HG02970 (cell line): Measurements from ENCODE around the gene IL17RA.
"Not testable (repeated sequence)": the region's sequence is repeated elsewhere in the genome, so short reads cannot be mapped to it uniquely, and the experiment has no call there.

Experiments used
- ATAC-seq: cut with Tn5 transposase; IDR thresholded peaks from one replicate; pipeline ENCODE4 v1.9.1; 2021; ENCODE audit warnings: mild to moderate bottlenecking, moderate library complexity, moderate number of reproducible peaks; ENCODE audit not compliant: unreplicated experiment, low FRiP score

The IL17RA gene

GRCh38 chr22:17118342-17118741 is 33.5 kb downstream of the IL17RA start:
- no peak for ATAC-seq

DNA sequence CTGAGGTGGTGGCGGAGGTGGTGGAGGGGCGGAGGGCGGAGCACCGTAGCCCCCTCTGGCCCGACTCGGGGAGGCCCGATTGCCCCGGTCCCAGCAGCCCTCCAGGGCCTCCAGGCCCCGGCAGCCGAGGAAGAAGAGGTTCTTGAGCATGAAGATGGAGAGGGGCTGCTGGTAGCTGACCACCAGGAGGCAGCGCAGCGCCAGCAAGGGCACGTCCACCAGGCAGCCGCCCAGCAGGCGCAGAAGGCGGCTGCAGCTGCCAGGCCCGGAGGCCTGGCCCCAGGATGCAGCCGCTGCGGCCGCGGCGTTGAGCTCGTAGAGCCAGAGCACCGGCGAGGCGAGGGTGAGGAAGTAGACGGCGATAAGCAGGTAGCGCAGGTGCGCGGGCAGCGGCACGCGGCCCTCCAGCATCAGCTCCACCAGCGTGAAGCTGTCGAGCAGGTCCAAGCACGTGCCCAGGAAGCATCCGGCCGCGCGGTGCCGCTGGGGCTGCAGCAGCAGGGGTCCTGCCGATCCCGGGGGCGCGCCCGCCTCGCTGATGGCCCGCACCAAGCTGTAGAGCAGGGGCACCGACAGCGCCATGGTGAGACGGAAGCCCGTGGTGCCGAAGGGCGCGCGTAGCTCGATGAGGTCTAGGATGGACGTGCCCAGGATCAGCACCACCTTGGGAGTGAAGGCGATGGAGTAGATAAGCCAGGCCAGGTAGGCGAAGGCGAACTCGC is 34.8 kb downstream of the IL17RA start:
- ATAC-seq = no peak

- ATAC-seq = no peak
These were observed 35.5 kb downstream of the IL17RA start for GRCh38 chr22:17120281-17120680.

GRCh38 chr22:17120711-17121232 is 36.0 kb downstream of the IL17RA start:
- ATAC-seq = no peak

GRCh38 chr22:17121233-17122195 is 36.7 kb downstream of the IL17RA start, which contains the start of gene TMEM121B:
TMEM121B (minus strand) TSS chr22:17121360; CDS start chr22:17121127, 233 bp downstream.
- ATAC-seq = no peak

- no peak for ATAC-seq
These were observed 45.4 kb downstream of the IL17RA start for GRCh38 chr22:17130199-17130598.

DNA sequence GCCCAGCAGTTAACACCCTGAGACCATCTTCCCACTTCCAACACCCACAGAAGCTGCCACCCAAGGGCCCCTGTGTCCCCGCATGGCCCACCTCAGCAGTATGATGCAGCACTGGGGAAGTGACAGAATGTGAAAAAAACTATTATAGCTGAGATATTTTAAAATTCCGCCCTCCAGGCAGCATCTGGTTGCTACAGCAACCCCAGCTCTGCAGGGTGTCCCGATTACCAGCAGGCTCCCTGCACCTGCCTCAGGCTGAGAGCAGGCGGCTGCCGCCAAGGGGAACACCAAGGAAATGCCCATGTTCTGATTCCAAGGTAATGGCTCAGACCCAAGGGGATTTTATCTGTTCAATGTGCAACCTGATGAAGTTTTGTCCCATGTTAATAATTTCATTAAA is 46.9 kb downstream of the IL17RA start:
- ATAC-seq = no peak

- no peak for ATAC-seq
These were observed 47.3 kb downstream of the IL17RA start for GRCh38 chr22:17132112-17132511.

DNA sequence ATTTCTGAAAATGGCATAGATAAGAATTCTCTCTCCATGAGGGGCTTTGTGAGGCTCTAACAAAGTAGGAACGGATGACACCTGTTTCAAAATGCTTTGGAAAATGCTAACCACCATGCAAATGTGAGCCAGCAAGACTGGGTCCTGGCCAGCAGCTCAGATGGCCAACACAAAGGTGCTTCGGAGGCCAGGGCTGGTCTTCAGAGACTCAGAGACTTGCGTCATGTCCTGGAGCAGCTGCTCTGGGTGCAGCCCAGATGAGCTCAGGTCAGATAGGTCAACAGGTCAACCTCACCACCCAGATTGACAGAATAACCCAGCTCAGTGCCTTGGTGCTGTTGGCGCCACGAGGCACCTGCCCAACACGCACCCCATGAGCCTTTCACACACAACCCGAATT is 48.3 kb downstream of the IL17RA start:
- ATAC-seq = no peak

DNA sequence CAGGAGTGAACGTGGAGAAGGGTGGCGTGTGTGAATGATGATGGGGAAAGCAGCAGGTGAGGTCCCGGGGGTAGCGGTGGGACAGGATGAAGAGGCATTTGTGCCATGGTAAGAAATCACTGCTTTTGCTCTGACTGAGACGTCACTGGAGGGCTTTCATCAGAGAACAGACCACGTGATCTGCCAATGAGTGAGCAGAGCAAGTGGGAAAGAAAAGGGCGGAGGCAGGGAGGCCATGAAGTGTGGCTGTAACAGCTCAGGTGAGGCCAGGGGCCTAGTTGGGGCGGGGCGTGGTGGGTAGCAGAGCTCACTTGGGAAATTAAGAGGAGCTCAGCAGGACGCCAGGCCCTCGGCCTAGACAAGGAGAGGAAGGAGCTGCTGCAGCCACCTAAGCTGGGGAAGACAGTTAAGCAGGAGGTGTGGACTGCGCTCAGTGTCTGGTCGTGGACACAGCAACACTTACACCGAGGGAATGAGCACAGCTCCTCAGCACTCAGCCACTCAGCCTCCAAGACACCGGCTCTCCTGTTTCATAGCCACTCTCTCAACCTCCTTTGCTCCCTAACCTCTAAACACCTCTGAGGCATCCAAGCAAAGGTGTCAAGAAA is 50.5 kb downstream of the IL17RA start:
- ATAC-seq = no peak

GRCh38 chr22:17137170-17137569 is 52.4 kb downstream of the IL17RA start:
- no peak for ATAC-seq

- ATAC-seq = no peak
These were observed 53.1 kb downstream of the IL17RA start for GRCh38 chr22:17137861-17138425.

DNA sequence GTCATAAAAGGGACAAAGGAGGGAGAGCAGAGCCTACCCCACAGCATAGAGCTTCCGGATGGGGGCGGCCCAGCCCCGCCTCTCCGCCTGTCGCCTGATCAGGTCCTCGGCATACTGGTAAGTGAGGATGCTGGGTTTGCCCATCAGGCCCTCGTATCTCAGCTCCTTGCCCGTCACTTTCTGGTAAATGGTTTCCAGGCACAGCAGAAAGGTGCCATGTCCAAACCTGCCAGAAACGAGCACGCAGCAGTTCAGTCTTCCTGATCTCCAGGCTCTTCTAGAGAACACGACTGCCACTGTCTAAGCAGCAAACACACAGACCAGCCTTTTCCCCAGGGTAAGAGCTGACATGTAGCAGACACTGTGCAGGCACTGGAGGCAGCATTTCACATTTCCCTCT is 53.7 kb downstream of the IL17RA start:
- no peak for ATAC-seq

DNA sequence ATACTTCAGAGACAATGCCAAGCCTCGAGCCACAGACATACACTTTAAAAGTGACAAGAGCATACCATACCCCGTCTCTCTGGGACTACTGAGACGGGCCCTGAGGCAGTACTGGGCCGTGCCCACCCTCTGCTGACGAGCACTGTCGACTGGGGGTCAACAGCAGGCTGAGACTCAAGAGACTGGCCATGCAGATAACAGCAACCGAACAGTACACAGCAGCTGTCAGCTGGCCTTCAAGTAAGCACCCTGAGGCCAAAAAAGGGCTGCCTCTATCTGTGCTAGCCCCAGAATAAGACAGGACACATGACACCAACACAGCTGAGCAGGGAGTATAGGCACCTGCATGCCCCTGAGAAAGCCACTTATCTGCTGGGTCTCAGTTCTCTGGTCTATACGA is 55.2 kb downstream of the IL17RA start:
- ATAC-seq = no peak

DNA sequence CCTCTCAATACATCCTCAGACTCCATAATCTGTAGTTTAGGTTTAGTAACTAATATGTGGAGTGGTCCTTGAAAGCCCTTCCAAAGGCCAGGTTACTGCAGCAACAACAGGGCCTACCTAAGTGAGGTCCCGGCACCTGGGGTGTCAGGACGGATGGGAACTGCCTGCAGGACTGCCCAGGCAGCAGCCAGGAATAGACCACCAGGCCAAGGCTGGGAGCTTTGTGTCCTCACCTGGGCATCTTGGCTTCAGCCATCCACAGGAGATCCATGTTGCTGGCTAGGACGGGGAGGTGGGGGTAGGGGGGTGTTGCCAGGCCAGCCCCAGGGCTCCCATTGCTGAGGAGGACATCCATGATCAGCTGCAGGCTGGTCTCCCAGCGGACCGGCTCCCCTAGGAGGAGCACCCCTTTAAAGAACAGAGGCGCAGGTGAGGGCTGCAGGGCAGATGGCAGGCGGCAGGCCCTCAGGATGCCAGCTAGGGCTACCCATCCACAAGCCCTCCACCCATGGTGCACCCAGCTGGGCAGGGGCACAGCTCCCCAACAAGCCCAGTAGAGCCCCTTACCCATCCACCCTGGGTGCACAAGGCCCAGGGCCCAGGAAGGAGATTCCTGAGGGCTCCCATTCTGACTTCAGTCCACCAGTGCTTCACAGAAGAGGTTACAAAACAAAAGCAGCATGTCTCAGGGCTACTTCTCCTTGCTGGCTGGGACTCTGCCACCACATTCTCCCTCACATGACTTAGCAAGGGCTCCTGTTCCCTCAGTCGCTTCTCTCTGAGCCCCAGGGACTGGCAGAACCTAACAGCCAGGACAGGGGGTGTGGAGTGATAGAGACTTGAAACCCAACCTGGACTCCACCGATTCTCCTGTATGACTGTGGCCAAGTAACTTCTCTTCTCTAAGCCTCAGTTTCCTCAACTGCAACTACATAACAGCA is 56.3 kb downstream of the IL17RA start:
- ATAC-seq = no peak

GRCh38 chr22:17143101-17143500 is 58.3 kb downstream of the IL17RA start:
- no peak for ATAC-seq

DNA sequence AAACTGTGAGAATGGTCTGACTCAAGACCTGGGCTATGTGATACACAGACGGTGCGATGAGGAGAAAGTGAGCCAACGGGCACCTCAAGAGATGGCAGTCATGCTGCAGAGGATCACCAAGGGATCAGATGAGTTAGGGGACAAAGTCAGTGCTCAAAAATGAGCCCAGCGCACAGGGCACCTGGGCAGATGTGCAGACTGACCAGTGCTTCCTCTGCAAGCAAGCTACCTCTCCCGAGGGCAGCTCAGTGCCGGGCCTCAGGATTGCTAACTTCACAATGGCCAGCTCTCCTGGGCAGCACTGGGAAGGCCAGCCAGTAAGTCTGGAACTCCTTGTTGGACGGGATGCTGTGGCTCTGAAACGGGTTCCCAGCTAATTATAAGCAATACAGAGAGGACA is 59.0 kb downstream of the IL17RA start:
- no peak for ATAC-seq

- no peak for ATAC-seq
These were observed 60.4 kb downstream of the IL17RA start for GRCh38 chr22:17145021-17145680.

DNA sequence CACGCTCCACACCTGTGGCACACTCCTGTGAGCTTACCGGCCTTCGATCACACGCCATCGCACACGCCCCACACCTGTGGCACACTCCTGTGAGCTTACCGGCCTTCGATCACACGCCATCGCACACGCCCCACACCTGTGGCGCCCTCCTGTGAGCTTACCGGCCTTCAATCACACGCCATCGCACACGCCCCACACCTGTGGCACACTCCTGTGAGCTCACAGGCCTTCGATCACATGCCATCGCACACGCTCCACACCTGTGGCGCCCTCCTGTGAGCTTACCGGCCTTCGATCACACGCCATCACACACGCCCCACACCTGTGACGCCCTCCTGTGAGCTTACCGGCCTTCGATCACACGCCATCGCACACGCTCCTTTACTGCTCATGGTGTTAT is 62.7 kb downstream of the IL17RA start:
- not testable (repeated sequence) for ATAC-seq
